Stomach (tissue), 4 donors: Measurements from ENCODE around the gene FAM180B.

Experiments used
- EP300 ChIP-seq: sonication (generic); formaldehyde crosslinking; IDR thresholded peaks from one replicate; pipeline ENCODE4 v1.6.1; 2017; ENCODE audit warnings: antibody characterized with exemption
- POLR2A ChIP-seq, 4 donors: fragments of 450-650 bp; IDR thresholded peaks; one replicate each; pipeline ENCODE4 v1.6.1; 2016; ENCODE audit warnings: antibody characterized with exemption in 4 of 4, control low read depth in 2 of 4, mild to moderate bottlenecking in 1 of 4, moderate library complexity in 1 of 4
- POLR2AphosphoS5 ChIP-seq, 3 donors: sonication (generic); formaldehyde crosslinking; IDR thresholded peaks; one replicate each; pipeline ENCODE4 v1.6.1; 2016; ENCODE audit warnings: antibody characterized with exemption in 3 of 3
- TF ChIP-seq, protein P1 (sequence below), 7 experiments: fragments of 450-650 bp in 4 of 7; fragments of 200-600 bp in 3 of 7; sonication (generic) in 3 of 7; IDR thresholded peaks; one replicate each; pipeline ENCODE4 v1.5.1; 2016 to 2019; ENCODE audit warnings: antibody characterized with exemption in 7 of 7, control low read depth in 2 of 7, mild to moderate bottlenecking in 1 of 7

- TF ChIP-seq POLR2AphosphoS5 (IDR thresholded peaks at IDR 0.05) (no peak), POLR2A (IDR thresholded peaks at IDR 0.05) (no peak), EP300 (no peak)
- TF ChIP-seq, protein P1, sequence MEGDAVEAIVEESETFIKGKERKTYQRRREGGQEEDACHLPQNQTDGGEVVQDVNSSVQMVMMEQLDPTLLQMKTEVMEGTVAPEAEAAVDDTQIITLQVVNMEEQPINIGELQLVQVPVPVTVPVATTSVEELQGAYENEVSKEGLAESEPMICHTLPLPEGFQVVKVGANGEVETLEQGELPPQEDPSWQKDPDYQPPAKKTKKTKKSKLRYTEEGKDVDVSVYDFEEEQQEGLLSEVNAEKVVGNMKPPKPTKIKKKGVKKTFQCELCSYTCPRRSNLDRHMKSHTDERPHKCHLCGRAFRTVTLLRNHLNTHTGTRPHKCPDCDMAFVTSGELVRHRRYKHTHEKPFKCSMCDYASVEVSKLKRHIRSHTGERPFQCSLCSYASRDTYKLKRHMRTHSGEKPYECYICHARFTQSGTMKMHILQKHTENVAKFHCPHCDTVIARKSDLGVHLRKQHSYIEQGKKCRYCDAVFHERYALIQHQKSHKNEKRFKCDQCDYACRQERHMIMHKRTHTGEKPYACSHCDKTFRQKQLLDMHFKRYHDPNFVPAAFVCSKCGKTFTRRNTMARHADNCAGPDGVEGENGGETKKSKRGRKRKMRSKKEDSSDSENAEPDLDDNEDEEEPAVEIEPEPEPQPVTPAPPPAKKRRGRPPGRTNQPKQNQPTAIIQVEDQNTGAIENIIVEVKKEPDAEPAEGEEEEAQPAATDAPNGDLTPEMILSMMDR (IDR thresholded peaks at IDR 0.05) = no peak
Measured at GRCh38 chr11:47551086-47551485, 35.4 kb upstream of the FAM180B start.
